HepG2 (cell line): ENCODE measurements around the gene RFX2. TPM values are rescaled to one million over a fixed set of nuclear protein-coding genes. Genes with fewer than 3 reads are reported as not detected.

ENCODE experiments used
- FOXO4 ChIP-seq: sonication (generic); formaldehyde crosslinking; conservative IDR thresholded peaks from 2 replicates; pipeline ENCODE4 v1.8.1; 2023; ENCODE audit warnings: missing genetic modification reagents
- GPBP1L1 ChIP-seq: sonication (generic); formaldehyde crosslinking; IDR thresholded peaks from 2 replicates; pipeline ENCODE4 v1.5.0; 2020; ENCODE audit warnings: mild to moderate bottlenecking, missing genetic modification reagents
- KDM6A ChIP-seq: IDR thresholded peaks from 2 replicates; pipeline ENCODE4 v1.6.1; 2016; ENCODE audit warnings: low read depth
- MAZ ChIP-seq, 2 experiments: sonication (generic) in 1 of 2; formaldehyde crosslinking in 1 of 2; IDR thresholded peaks; 2 replicates each; pipeline versions ENCODE4 v1.5.0 to v1.6.1; 2012 to 2020; ENCODE audit warnings: low read depth in 2 of 2, mild to moderate bottlenecking in 2 of 2, borderline replicate concordance in 1 of 2, improper control_type of control experiment in 1 of 2, low read length in 1 of 2, missing genetic modification reagents in 1 of 2, moderate library complexity in 1 of 2
- MED1 ChIP-seq: sonication (generic); formaldehyde crosslinking; IDR thresholded peaks from 2 replicates; pipeline ENCODE4 v1.4.0; 2020; ENCODE audit warnings: missing genetic modification reagents
- MIER3 ChIP-seq: IDR thresholded peaks from 2 replicates; pipeline ENCODE4 v1.6.1; 2016; ENCODE audit warnings: missing compliant biosample characterization, borderline replicate concordance
- NAIF1 ChIP-seq: sonication (generic); formaldehyde crosslinking; IDR thresholded peaks from 2 replicates; pipeline ENCODE4 v1.5.0; 2020; ENCODE audit warnings: mild to moderate bottlenecking, missing genetic modification reagents, borderline replicate concordance
- NR2F2 ChIP-seq: IDR thresholded peaks from 2 replicates; pipeline ENCODE4 v1.6.1; 2012; ENCODE audit warnings: low read depth, inconsistent platforms, borderline replicate concordance
- SCMH1 ChIP-seq: sonication (generic); formaldehyde crosslinking; IDR thresholded peaks from 2 replicates; pipeline ENCODE4 v1.9.0; 2021; ENCODE audit warnings: missing genetic modification reagents, mild to moderate bottlenecking, borderline replicate concordance
- ZFY ChIP-seq: sonication (generic); formaldehyde crosslinking; IDR thresholded peaks from 2 replicates; pipeline ENCODE4 v1.4.0; 2020; ENCODE audit warnings: missing genetic modification reagents
- ZNF251 ChIP-seq: sonication (generic); formaldehyde crosslinking; IDR thresholded peaks from 2 replicates; pipeline ENCODE4 v1.9.0; 2021; ENCODE audit warnings: mild to moderate bottlenecking, missing genetic modification reagents
- ZNF281 ChIP-seq: sonication (generic); formaldehyde crosslinking; IDR thresholded peaks from 2 replicates; pipeline ENCODE4 v1.4.0; 2020; ENCODE audit warnings: missing genetic modification reagents, borderline replicate concordance
- ZNF33B ChIP-seq: sonication (generic); formaldehyde crosslinking; IDR thresholded peaks from 2 replicates; pipeline ENCODE4 v1.5.1; 2020; ENCODE audit warnings: mild to moderate bottlenecking, missing genetic modification reagents
- ZNF639 ChIP-seq: conservative IDR thresholded peaks from 2 replicates; pipeline ENCODE4 v1.6.1; 2018; ENCODE audit warnings: missing genetic modification reagents
- ZNF724P ChIP-seq: sonication (generic); formaldehyde crosslinking; IDR thresholded peaks from 2 replicates; pipeline ENCODE4 v1.8.0; 2022; ENCODE audit warnings: missing genetic modification reagents, borderline replicate concordance
- polyA plus RNA-seq, 8 experiments: library from polyadenylated mRNA; depleted of rRNA in 3 of 8; stranded (reverse) in 7 of 8; unstranded in 1 of 8; fragments of >200 nt; fragmentation: Illumina TruSeq in 4 of 8; extraction: Trizol in 4 of 8; gene quantifications; 2 replicates each; pipeline versions ENCODE4 v1.2.1 to v1.2.3, GENCODE V29; 2011 to 2016; ENCODE audit warnings: low read depth in 4 of 8, missing spikeins in 1 of 8, mixed read lengths in 1 of 8; ENCODE audit not compliant: insufficient read depth in 1 of 8
- total RNA-seq, 5 experiments: library from RNA; depleted of rRNA; stranded (reverse); fragments of >200 nt; fragmentation: Illumina TruSeq; extraction: Trizol; gene quantifications; 2 replicates each; pipeline ENCODE4 v1.2.3, GENCODE V29; 2016; ENCODE audit warnings: low read depth in 1 of 5
- TF ChIP-seq, protein P1 (sequence below): sonication (generic); formaldehyde crosslinking; IDR thresholded peaks from 2 replicates; pipeline ENCODE4 v1.4.0; 2020; ENCODE audit warnings: missing genetic modification reagents, borderline replicate concordance

RFX2 gene
- total and polyA plus RNA-seq, 2 of the 13 experiments (the other 11 are each of a cell fraction or from before 2014, with no cell fraction given), result 2.8 to 3.3 TPM

- TF ChIP-seq ZNF639 (CRISPR knock-in tag) (peak; percentile 34), ZNF33B (no peak), GPBP1L1 (CRISPR knock-in tag) (no peak), MIER3 (CRISPR knock-in tag) (peak; percentile 91), ZNF251 (CRISPR knock-in tag) (no peak; the same call in 1 of the 2 replicates), SCMH1 (CRISPR knock-in tag) (no peak), ZNF281 (peak; percentile 75; the same call in 1 of the 2 replicates), KDM6A (CRISPR knock-in tag) (peak; percentile 59), ZNF724P (CRISPR knock-in tag) (peak; percentile 75; the same call in 1 of the 2 replicates), NAIF1 (peak; percentile 90), MAZ (IDR thresholded peaks at IDR 0.05; ENCODE audit: borderline replicate concordance, low read depth, low read length) (peak; percentile 38; the same call in 1 of the 2 replicates), MAZ (CRISPR knock-in tag; IDR thresholded peaks at IDR 0.05; ENCODE audit: low read depth) (peak; percentile 77), ZFY (CRISPR knock-in tag) (peak; percentile 89), FOXO4 (CRISPR knock-in tag) (0 out of 2 replicates have a peak, but pooled peaks have one; percentile 87), MED1 (CRISPR knock-in tag) (peak; percentile 98), NR2F2 (no peak; the same call in none of the 2 replicates)
- TF ChIP-seq, protein P1, sequence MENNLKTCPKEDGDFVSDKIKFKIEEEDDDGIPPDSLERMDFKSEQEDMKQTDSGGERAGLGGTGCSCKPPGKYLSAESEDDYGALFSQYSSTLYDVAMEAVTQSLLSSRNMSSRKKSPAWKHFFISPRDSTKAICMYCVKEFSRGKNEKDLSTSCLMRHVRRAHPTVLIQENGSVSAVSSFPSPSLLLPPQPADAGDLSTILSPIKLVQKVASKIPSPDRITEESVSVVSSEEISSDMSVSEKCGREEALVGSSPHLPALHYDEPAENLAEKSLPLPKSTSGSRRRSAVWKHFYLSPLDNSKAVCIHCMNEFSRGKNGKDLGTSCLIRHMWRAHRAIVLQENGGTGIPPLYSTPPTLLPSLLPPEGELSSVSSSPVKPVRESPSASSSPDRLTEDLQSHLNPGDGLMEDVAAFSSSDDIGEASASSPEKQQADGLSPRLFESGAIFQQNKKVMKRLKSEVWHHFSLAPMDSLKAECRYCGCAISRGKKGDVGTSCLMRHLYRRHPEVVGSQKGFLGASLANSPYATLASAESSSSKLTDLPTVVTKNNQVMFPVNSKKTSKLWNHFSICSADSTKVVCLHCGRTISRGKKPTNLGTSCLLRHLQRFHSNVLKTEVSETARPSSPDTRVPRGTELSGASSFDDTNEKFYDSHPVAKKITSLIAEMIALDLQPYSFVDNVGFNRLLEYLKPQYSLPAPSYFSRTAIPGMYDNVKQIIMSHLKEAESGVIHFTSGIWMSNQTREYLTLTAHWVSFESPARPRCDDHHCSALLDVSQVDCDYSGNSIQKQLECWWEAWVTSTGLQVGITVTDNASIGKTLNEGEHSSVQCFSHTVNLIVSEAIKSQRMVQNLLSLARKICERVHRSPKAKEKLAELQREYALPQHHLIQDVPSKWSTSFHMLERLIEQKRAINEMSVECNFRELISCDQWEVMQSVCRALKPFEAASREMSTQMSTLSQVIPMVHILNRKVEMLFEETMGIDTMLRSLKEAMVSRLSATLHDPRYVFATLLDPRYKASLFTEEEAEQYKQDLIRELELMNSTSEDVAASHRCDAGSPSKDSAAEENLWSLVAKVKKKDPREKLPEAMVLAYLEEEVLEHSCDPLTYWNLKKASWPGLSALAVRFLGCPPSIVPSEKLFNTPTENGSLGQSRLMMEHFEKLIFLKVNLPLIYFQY (CRISPR knock-in tag), result peak; percentile 43; the same call in 1 of the 2 replicates
These were observed 148.0 kb downstream of the RFX2 start (continued) for GRCh38 chr19:5961969-5962945.
